ENCODE measurements around the gene MSH5.
A peak's percentile ranks its signal among the peaks of the same experiment; 100 is the strongest.

The MSH5 gene

GRCh38 chr6:31693535-31693934 lies 46.3 kb upstream of the MSH5 start:
- no peak overlapping the region for H3K27ac ChIP-seq
- TF ChIP-seq CTCF (IDR thresholded peaks at IDR 0.05) = no peak
- TF ChIP-seq ZFX (IDR thresholded peaks at IDR 0.05; ENCODE audit: borderline replicate concordance) = no peak

- TF ChIP-seq ZFX (IDR thresholded peaks at IDR 0.05; ENCODE audit: borderline replicate concordance) (no peak), CTCF (IDR thresholded peaks at IDR 0.05) (no peak)
Observed at GRCh38 chr6:31697555-31697954, 42.2 kb upstream of the MSH5 start.

GRCh38 chr6:31700740-31701401 lies 38.9 kb upstream of the MSH5 start:
- TF ChIP-seq CTCF (IDR thresholded peaks at IDR 0.05) (no peak), ZFX (IDR thresholded peaks at IDR 0.05; ENCODE audit: borderline replicate concordance) (no peak)
- H3K27ac ChIP-seq = no peak overlapping the region

More at GRCh38 chr6:31697555-31697954, 42.2 kb upstream of the MSH5 start:
- no peak overlapping the region for H3K27ac ChIP-seq

- peak overlapping the region; percentile 72; the same call in 1 of the 2 replicates for H3K27ac ChIP-seq
Observed at GRCh38 chr6:31701666-31702404, 38.0 kb upstream of the MSH5 start.

GRCh38 chr6:31702405-31702818 lies 37.4 kb upstream of the MSH5 start:
- no peak for TF ChIP-seq ZFX (IDR thresholded peaks at IDR 0.05; ENCODE audit: borderline replicate concordance)
- TF ChIP-seq CTCF (IDR thresholded peaks at IDR 0.05) = no peak
- peak overlapping the region; percentile 72 for H3K27ac ChIP-seq

More at GRCh38 chr6:31701666-31702404, 38.0 kb upstream of the MSH5 start:
- no peak for TF ChIP-seq CTCF (IDR thresholded peaks at IDR 0.05)
- TF ChIP-seq ZFX (IDR thresholded peaks at IDR 0.05; ENCODE audit: borderline replicate concordance) = no peak

GRCh38 chr6:31702819-31703716 lies 36.7 kb upstream of the MSH5 start, which contains the start of gene ABHD16A:
ABHD16A (minus strand) TSS chr6:31703324; CDS start chr6:31703281, 43 bp downstream.
- peak within 1 kb of the TSS; percentile 72 for H3K27ac ChIP-seq
- TF ChIP-seq ZFX (IDR thresholded peaks at IDR 0.05; ENCODE audit: borderline replicate concordance) = no peak
- no peak for TF ChIP-seq CTCF (IDR thresholded peaks at IDR 0.05)
